UCSD-AML1 (cell line): ENCODE results near the gene MYRFL.
"Not testable (repeated sequence)": the region's sequence is repeated elsewhere in the genome, so short reads cannot be mapped to it uniquely, and the experiment has no call there.

Experiments used
- DNase-seq: peaks from one replicate; lab custom pipeline; 2025; ENCODE audit not compliant: unreplicated experiment; lab: John Stamatoyannopoulos, UW

MYRFL gene

DNA sequence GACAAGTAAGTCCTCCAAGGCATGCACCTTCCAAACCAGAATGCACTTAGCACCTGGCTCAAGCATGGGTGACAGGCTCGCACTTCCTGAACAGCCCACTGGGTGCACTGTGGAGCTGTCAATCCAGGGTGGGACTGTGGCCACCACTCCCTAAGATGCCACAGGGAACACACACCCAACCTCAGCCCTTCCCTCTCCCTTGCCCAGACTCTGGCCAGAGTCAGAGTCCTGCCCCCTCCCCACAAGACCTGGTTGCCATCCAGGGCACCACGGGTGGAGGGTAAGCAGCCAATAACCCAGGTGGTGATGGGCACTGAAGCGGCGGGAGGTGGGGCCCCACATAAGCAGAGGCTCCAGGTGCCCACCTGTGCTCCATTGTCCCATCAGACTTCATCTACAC is 160.6 kb downstream of the MYRFL start:
- DNase-seq: no peak

DNA sequence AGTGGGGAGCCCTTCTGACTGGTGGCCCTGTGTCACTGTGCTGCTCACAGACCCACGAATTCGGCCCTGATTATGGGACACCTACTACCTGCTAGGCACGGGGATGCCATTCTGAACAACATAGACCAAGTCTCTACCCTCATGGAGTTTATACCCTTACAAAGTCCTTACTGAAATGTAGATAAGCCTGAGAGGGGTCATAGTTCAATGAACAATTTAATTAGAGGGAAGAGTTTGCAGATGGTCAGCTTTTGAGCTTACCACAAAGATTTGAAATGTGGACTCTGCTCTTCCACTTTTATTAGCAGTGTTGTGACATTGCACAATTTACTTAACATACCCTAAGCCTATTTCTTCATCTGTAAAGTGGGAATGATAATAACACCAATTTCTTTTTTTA is 161.1 kb downstream of the MYRFL start:
- DNase-seq: no peak

DNA sequence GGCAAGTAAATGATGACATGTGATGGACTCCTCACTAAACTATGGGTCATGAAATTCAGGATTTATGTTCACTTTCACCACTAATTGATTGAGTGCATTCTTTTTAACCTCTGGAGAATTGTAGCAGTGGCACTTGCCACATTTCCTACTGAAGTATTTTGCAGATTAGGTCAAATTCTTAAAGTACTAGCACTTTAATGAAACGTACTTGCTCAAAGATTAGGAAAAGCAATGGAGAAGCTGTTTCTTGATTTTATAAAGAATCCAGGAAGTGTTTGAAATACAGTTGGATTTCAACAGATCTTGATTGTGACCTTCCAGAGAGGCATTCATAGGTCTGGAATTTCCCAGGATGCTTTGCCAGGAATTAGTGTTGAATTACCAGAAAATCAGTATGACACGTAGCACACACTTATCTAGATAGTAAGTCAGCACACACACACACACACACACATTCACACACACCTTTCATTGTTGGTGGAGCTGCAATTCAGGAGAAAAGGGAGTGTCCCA is 162.6 kb downstream of the MYRFL start:
- no peak for DNase-seq

DNA sequence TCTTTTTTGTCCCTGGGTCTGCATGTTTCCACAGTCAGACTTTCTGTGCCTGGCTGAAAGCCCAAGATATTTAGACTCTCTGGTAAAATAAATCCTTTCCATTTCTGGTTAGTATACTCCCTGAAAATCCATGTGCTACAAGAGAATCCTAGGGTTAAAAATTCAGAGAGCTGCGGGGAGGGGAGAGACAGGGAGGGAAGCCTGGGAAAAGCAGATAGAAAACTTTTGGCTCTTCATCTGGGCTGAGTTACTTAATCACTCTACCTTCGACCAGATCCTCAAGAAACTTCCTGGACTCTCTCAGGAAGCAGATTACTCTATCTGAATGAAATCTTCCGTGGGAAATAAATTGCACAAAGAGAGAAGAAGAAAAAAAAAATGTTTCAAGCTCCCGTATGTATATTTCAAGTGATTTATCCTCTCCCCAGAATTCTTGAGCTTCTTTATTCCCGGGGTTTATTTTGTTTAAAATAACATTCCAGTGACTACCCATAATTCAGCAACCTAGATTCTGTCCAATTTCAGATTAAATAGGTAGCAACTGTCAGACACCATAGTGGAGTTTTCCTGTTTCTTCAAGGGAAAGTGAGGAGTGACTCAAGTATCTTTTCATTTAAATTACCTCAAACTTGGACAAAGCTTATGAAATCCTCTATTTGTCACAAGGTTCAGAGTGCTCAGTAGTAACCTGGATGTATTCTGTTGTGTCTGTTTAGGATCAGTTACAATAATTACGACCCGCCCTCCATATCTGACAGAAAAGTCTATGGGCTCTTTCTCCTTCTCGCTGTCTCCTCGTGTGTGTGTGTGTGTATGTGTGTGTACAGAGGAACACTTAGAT is 163.7 kb downstream of the MYRFL start:
- DNase-seq: no peak

DNA sequence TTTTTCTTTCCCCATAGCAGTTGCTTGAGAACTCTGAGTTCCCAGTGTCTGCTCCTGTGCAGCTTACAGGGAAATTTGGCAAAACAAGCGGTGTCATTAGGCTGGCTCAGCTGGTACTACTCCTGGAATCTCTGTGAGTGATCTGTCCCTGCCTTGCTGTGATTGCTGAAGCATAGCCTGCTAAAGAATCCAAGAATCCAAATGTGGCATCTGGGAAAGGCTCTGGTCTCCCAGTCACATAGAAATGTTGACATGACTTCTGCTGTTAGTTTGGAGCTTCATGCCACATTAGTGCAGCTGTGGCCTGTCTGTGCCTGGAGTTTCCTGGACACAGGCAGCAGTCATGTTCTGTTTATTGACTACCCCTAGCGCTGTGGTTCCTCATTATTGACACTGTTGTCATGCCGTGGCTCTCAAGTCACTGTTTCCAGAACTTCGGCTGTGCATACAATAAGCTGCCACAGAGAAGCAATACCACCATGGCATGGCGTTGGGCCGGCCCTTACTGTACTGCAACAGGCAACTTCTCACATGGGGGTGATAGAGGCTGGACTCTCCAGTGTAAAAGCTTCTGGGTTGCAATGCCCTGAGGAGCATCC is 166.8 kb downstream of the MYRFL start:
- no peak for DNase-seq

DNA sequence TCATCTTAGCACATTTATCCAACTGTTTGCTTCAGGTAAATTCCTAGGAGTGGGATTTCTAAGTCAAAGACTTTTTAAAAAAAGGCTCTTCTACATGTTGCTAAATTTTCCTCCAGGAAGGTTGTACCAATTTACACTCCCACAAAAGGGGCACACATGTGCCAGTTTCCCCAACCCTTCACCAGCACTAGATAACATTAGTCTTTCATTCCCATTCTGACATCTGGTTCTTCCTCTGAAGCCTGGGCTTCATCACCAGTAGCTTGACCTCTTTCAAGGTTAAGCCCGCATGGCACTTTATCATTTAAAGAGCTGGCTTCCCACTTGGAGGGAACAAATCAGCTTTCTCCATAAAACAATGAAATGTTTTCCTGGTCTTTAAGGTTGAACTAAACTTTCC is 168.4 kb downstream of the MYRFL start:
- DNase-seq: no peak

DNA sequence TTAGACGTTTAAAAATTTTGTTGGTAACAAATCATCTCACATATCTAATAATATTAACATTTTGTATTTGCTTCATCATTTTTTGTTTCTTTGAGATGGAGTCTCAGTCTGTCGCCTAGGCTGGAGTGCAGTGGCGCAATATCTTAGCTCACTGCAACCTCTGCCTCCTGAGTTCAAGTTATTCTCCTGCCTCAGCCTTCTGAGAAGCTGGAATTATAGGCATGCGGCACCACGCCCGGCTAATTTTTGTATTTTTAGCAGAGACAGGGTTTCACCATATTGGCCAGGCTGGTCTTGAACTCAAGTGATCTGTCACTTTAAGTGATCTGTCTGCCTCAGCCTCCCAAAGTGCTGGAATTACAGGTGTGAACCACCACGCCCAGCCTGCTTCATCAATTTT is 169.1 kb downstream of the MYRFL start:
- not testable (repeated sequence) for DNase-seq

DNA sequence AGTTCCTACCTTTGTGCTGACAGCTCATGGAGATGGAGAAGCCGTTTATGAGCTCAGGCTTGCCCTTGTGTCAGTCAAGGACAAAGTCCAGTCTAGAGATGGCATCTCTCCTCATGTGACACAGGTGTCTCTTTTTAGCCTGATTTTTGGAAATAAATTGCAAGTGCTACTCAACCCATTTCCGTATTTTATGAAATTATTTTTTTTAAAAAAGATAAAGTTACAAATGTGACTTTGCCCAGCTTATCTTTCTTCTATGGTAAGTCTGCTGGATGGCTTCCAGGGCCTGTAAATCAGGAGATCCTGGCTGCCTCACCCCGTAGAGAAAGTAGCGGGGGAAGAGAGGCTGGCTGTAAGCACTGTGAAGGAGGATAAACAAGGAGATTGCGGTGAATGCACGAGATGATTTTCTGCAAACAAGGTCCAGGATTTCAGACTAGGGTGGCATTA is 169.7 kb downstream of the MYRFL start:
- DNase-seq: no peak

DNA sequence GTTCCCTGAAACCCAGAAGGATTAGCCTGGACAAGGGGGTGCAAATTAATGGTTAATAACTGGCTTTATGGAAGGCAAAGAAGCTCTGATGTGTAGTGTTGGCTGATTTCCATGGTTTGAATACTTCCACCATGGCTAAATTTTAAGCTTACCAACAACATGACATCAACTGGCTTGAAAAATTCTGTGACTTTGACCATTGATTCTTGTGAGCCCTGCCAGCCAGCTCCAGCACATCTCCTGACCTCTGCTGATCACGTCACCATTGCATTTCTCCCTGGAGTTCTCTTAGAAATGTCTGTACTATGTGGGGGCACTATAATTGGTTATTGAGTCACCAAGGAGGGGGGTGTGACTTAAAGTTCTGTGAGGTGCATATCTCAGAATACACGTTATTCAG is 171.2 kb downstream of the MYRFL start:
- no peak for DNase-seq

DNA sequence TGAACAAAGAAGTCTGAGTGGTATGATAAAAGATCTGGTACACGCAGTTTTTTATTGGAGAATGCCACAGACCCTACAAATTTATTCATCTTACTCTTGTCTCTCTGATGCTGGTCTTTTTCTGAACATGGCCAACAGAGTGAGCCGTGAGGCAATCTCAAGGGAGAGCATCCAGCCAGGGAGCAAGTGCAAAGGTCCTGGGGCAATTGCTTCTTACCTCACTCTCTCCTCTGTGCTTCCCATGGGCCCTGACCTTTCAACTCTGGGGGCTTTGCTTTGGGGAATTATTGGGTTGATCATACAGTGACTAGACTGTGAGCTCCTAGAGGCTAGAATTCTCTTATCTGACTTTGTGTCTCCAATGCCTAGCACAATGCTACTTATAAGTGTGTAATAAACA is 171.7 kb downstream of the MYRFL start:
- DNase-seq: no peak

DNA sequence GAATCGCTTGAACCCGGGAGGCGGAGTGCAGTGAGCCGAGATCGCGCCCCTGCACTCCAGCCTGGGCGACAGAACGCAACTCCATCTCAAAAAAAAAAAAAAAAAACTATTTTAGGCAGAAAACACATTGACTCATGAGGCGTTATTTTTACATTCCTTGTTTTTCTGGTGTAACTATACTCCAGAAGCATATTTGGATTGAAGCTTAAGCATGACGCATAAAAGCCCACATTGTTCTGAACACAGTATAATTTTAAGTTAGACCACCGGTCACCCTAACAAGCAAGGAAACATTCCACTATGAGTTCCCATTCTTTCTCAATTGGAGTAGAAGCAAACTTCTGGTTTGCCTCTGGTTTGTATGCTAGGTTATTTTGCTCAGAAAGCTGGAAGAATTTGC is 173.0 kb downstream of the MYRFL start:
- no peak for DNase-seq

DNA sequence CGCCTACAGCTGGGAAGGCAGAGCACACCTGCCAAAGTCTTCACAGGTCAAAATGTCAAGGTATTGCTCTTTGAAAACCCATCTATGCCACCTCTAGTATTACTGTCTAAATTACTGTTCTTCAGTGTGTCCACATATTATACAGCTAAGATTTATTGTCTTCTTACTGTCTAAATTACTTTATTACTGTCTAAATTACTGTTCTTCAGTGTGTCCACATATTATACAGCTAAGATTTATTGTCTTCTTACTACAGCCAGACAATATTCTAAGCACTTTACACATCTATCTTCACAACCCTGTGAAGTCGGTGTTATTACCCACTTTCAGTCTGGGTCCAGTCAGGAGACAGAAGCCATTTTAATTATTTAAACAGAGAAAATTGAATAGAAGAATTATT is 173.9 kb downstream of the MYRFL start:
- DNase-seq: no peak

DNA sequence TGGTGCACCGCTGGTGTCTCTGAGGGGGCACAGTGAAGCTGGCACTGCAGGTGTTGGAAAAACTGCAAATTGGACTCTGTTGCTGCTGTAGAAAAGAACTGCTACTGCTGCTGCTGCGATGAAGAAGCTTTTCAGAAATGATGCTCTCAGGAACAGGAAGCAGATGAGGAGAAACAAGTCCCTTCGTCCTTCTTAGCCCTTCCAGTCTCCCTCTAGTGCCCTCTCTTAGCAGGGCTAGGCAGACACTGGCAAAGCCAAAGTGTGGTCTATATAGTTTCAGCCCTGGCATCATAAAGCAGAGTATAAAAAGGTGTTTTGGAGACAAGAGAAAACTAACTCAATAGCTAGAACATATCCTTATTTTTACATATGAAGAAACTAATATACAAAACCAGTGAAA is 174.5 kb downstream of the MYRFL start:
- DNase-seq: no peak

DNA sequence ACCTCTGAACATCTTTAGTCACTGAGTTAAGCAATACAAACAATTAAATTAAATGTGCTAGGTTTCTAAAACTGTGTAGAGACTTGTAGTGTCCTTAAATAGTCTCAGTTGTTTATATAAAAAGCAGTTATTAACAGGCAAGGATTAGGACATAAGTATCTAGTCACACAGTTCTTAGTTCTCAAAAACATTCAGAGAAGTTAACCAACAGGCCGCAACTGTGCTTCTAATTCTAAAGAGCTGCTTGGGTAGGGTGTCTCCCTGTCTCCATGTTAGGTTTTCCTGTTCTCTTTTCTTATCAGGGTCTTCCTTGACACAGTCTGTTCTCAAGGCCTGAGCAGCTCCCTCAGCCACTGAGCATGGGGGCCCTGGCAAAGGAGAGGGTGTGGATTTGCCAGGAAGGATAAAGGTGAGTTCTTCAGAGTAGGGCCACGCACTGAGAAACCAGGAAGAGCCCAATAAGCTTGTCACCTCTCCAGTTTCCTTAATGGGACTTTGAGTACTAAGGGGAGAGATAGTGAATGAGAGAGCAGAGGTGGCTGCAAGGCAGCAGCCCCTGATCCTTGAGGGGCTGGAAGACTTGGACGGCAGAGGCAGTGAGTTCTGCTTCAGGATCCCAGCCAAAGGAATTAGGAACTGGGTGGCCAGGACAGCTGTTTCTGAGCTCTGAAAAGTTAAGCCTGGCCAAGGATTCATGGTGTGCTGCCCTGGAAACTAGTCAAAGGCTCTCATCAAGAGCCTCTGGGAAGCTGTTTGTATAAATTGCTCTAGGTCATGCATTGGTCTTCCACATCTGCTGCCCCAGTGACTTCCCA is 177.3 kb downstream of the MYRFL start:
- DNase-seq: no peak

DNA sequence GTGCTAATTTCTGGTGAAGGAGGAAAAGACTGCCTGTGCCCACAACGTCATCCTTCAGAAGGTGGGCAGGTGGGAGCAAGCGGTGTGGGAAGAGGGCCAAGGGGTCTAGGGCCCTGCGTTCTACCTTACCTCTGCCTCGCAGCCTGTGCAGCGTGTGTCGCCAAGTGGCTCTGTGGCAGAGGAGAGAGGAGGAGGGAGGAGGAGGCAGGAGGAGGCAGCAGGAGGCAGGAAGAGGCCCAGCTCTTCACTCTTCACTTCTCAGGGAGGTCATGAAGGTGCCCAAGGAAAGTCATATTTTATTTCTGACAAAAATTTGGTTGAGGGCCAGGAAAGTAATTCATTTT is 177.9 kb downstream of the MYRFL start:
- no peak for DNase-seq

DNA sequence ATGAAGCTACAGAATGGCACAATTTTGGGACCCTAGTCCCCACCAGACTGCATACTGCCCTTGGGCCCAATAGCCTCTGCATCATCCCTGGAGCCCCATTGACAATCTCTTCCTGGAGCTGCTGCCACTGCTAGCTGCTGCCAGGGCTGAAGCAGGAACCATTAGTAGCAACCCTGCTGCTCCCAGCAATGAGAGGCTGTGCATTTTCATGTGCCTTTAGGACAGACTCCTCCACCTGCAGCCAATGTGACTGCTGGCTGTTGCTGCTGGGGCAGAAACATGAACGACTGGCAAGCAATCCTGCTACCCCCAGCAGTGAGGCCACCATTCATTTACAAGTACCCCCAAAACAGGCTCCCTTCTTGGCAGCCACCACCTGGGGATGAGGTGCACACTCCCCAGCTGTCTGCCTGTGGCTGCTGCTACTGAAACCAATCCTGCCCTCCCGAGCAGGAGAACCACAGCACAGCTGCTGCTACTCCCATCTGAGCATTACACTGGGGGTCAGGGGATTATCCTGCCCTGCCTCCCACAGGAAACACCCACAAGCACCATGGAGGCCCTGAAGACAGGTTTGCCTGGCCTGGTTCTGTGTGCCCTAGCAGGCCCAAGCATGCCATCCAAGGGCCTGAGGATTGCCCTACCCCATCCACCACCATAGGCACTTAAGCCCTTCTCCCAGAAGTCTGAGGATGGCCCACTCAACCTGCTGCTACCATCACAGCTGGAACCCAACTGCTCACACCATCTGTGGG is 181.0 kb downstream of the MYRFL start:
- no peak for DNase-seq

DNA sequence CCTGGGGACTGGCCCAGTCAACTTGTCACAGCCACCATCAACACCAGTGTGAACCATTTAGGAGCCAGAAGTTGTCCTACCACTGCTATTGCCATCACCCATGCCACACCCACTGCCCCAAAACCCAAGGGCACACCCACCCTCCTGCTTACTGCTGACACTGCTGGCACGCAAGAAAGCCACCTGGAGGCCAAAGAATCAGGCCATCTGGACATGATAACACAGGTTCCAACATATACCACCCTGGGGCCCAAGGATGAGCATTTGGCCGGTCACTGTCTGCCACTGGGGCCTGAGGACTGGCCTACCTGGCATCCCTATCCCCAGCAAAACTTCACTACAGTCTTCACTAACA is 181.6 kb downstream of the MYRFL start:
- no peak for DNase-seq

DNA sequence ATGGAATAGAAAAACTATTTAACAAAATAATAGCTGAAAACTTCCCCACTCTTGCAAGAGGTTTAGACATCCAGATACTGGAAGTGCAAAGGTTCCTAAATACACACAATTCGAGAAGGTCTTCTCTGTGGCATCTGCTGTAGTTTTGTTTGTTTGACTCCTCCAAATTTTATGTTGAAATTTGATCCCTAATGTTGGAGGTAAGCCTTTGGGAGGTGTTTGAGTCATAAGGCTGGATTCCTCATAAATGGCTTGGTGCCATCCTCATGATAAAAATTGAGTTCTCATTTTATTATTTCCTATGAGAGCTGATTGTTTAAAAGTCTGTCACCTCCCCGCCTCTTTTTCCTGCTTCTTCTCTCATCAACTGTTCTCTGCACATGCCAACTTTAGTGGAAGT is 182.7 kb downstream of the MYRFL start:
- no peak for DNase-seq
